Activated naive CD4-positive, alpha-beta T cell treated with anti-CD3 and anti-CD28 coated beads, Interleukin-2, amount 10 ng/mL, durations not matched to agents 7 days and 5 days (primary cell): ENCODE measurements around the gene COL4A5.
"Not testable (repeated sequence)": the region's sequence is repeated elsewhere in the genome, so short reads cannot be mapped to it uniquely, and the experiment has no call there.

Source experiments
- CTCF ChIA-PET: fragments of 350-600 bp; sonication (Branson Sonifier 250); formaldehyde crosslinking; loops from one replicate; lab custom pipeline; 2021; ENCODE audit warnings: antibody characterized with exemption; lab: Charles Lee
- DNase-seq: peaks from one replicate; pipeline ENCODE4 v3.0.0-alpha.2; 2020
- H3K27ac Mint-ChIP-seq: one replicate; pipeline ENCODE4 v1.8.0; 2021; ENCODE audit warnings: mild to moderate bottlenecking, moderate library complexity, mixed read lengths
- H3K27me3 Mint-ChIP-seq: one replicate; pipeline ENCODE4 v1.8.0; 2021; ENCODE audit warnings: mild to moderate bottlenecking, mixed read lengths
- H3K36me3 Mint-ChIP-seq: one replicate; pipeline ENCODE4 v1.8.0; 2021; ENCODE audit warnings: mixed read lengths
- H3K4me1 Mint-ChIP-seq: one replicate; pipeline ENCODE4 v1.8.0; 2021; ENCODE audit warnings: mixed read lengths
- H3K4me3 Mint-ChIP-seq: one replicate; pipeline ENCODE4 v1.8.0; 2021; ENCODE audit warnings: mild to moderate bottlenecking, moderate library complexity, mixed read lengths
- H3K9me3 Mint-ChIP-seq: one replicate; pipeline ENCODE4 v1.8.0; 2021; ENCODE audit warnings: mixed read lengths

The COL4A5 gene

DNA sequence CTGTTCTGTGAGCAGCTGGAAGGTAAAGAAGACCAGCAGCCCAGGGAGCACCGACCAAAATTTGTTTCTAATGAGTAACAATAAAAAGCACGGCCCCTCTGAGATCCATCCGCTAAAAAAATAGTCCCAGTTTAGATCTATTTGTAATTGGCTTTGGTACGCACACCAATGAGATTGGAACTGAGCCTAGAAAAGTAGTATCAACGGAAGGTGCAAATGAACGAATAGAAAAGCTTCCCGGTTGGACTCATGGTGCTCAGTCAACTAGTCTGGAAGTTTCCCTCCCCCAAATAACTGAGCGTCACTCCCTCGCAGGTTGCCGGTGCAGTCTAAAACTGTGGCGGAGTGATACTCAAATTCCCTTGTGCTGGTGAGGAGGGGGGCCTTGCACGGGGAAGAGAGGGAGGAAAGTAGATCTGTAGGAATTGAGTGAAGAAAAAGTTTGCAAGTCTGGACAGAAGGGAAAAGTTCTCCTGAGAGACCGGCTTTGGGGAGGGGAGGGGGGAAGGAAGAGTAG lies at the start of gene COL4A5:
Gene COL4A5 (plus strand): TSS at position 413 of the 517 bp plus-strand sequence. CDS start 288 bp downstream, outside the sequence.
- no peaks in the 10 kb centered on the region for H3K9me3 Mint-ChIP-seq
- peaks cover 31% of the 10 kb centered on the region for H3K27me3 Mint-ChIP-seq
- no peaks in the 10 kb centered on the region for H3K4me1 Mint-ChIP-seq
- H3K36me3 Mint-ChIP-seq: no peaks in the 10 kb centered on the region
- CTCF ChIA-PET: no interaction called here
- no peak within 1 kb of the TSS for H3K27ac Mint-ChIP-seq
- DNase-seq: no peak
- no peak within 1 kb of the TSS for H3K4me3 Mint-ChIP-seq

- H3K4me3 Mint-ChIP-seq, H3K9me3 Mint-ChIP-seq, H3K4me1 Mint-ChIP-seq, H3K36me3 Mint-ChIP-seq, H3K27ac Mint-ChIP-seq, CTCF ChIA-PET, H3K27me3 Mint-ChIP-seq, DNase-seq: not testable (repeated sequence)
Measured at GRCh38 chrX:108390976-108391717, 48.5 kb upstream of the COL4A5 start.

GRCh38 chrX:108396188-108396891 lies 43.3 kb upstream of the COL4A5 start:
- DNase-seq: no peak
- CTCF ChIA-PET: no interaction called here
- H3K27ac Mint-ChIP-seq: no peak overlapping the region
- no peaks in the 10 kb centered on the region for H3K27me3 Mint-ChIP-seq
- no peaks in the 10 kb centered on the region for H3K9me3 Mint-ChIP-seq
- no peaks in the 10 kb centered on the region for H3K36me3 Mint-ChIP-seq
- H3K4me1 Mint-ChIP-seq: no peaks in the 10 kb centered on the region
- no peak overlapping the region for H3K4me3 Mint-ChIP-seq

- Mint-ChIP-seq H3K27ac (no peak overlapping the region), H3K9me3 (no peaks in the 10 kb centered on the region), H3K27me3 (no peaks in the 10 kb centered on the region), H3K36me3 (no peaks in the 10 kb centered on the region), H3K4me3 (no peak overlapping the region), H3K4me1 (no peaks in the 10 kb centered on the region)
- DNase-seq: no peak
- CTCF ChIA-PET: no interaction called here
Measured at GRCh38 chrX:108396986-108397385, 42.7 kb upstream of the COL4A5 start.

DNA sequence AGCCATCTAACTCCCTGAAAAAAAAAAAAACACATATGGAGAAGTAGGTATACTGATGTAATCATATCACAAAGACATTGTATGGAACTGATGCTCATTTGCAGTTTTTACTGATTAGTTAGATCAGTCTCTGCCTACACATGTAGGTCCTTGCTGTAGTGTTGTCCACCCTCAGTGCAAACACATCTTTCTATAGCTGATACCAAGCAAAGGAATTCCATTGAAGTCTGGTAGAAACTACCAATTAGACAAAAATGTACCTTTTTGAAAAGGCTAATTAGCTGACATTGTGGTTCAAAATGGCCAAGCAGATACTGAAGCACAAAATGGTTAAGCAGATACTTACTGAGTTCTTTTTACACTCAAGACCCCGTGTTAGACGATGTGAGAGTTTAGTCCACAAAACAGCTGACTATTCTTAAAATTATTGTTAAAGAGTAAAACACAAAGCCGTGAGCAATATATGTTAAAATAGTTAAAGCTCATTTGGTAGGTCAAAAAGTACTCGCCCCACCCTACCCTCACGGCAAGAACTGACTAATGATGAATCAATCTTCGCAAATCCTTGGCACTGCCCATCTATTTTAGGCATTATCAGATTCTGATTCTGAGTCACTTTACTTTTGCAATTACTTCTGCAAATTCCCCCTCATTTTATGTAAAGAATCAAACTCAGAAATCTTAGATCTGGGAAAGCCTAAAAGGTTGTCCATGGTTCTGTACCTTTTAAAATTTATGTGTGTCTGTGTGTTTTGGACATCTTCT lies 41.8 kb upstream of the COL4A5 start:
- H3K9me3 Mint-ChIP-seq: no peaks in the 10 kb centered on the region
- CTCF ChIA-PET: no interaction called here
- H3K4me1 Mint-ChIP-seq: no peaks in the 10 kb centered on the region
- H3K27ac Mint-ChIP-seq: no peak overlapping the region
- no peaks in the 10 kb centered on the region for H3K27me3 Mint-ChIP-seq
- no peak for DNase-seq
- no peak overlapping the region for H3K4me3 Mint-ChIP-seq
- H3K36me3 Mint-ChIP-seq: no peaks in the 10 kb centered on the region

DNA sequence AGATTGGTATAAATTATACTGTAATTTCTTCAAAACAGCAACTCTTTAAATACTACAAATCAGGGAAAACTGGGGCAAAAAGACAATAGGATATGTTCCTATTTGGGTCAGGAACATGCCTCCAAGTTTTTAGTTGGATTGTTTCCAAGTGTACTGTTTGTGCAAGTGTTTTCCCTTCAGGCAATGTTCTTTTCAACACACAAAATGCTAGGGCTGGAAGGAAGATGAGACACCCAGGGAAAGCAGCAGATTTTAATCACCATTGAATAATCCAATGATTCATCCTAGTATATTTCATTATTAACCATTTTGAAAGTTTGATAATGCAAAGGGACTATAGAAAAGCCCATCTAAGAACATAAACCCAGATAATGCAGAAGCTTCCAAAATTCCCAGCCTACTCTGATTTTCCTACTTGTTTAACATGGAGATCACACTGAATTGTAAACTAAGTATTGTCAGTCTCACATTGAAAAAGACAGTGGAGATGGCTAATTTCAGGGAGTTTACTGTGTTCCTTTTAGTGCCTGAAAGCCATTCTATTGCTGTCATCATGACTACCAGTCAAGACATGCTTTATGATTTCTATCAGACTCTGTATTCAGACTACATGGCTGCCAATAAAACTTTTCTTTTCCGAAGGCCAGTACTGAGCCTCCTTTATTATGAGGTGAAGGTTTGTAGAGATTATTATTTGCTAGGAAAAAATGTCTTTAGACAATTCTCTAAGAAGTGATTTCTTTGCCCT lies 40.0 kb upstream of the COL4A5 start:
- no peaks in the 10 kb centered on the region for H3K36me3 Mint-ChIP-seq
- CTCF ChIA-PET: no interaction called here
- H3K4me3 Mint-ChIP-seq: no peak overlapping the region
- no peaks in the 10 kb centered on the region for H3K9me3 Mint-ChIP-seq
- no peaks in the 10 kb centered on the region for H3K27me3 Mint-ChIP-seq
- no peak for DNase-seq
- no peaks in the 10 kb centered on the region for H3K4me1 Mint-ChIP-seq
- H3K27ac Mint-ChIP-seq: no peak overlapping the region

DNA sequence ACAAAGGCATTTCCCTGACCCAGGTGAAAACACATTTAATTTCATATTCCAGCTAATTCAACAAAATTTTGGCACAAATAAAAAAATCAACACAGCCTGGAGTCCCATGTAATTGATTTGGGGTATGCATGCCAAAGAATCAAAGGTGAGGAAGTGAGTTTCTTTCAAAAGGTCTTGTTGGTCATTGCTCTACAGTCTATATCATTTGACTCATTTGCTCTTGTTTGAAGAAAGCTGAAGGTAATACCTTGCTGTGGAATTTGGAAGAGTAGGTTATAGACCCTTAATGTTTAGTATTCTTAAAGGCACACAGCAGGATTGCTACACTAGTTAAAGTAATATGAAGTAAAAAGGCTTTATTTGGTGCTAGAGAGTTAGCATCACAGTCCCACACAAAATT lies 26.9 kb upstream of the COL4A5 start:
- Mint-ChIP-seq H3K27me3 (no peaks in the 10 kb centered on the region), H3K4me3 (no peak overlapping the region), H3K36me3 (no peaks in the 10 kb centered on the region), H3K27ac (no peak overlapping the region), H3K4me1 (no peaks in the 10 kb centered on the region), H3K9me3 (no peaks in the 10 kb centered on the region)
- DNase-seq: no peak
- CTCF ChIA-PET: no interaction called here

GRCh38 chrX:108415146-108415545 lies 24.5 kb upstream of the COL4A5 start:
- CTCF ChIA-PET: no interaction called here
- H3K27ac Mint-ChIP-seq: no peak overlapping the region
- no peaks in the 10 kb centered on the region for H3K36me3 Mint-ChIP-seq
- no peak for DNase-seq
- H3K4me3 Mint-ChIP-seq: no peak overlapping the region
- H3K27me3 Mint-ChIP-seq: no peaks in the 10 kb centered on the region
- no peaks in the 10 kb centered on the region for H3K9me3 Mint-ChIP-seq
- no peaks in the 10 kb centered on the region for H3K4me1 Mint-ChIP-seq

DNA sequence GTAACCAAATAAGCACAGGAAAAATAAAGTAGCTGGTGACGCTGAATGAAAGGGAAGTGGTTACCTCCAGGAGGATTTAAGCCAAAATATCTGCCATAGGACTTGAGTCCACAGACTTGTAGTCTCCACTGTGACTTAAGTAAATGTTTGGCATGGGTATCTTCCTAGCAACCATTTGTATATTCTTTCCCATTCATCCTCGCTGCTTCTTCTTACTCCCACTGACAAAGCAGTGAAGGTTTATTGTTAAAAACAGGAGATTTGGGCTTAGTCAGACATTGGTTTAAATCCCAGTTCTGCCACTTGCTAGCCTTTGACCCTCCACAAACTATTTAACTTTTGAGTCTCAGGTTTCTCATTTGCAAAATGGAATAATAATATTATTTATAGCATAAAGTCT lies 23.7 kb upstream of the COL4A5 start:
- no peaks in the 10 kb centered on the region for H3K27me3 Mint-ChIP-seq
- H3K9me3 Mint-ChIP-seq: no peaks in the 10 kb centered on the region
- CTCF ChIA-PET: no interaction called here
- no peak overlapping the region for H3K27ac Mint-ChIP-seq
- no peaks in the 10 kb centered on the region for H3K4me1 Mint-ChIP-seq
- no peak for DNase-seq
- H3K36me3 Mint-ChIP-seq: no peaks in the 10 kb centered on the region
- no peak overlapping the region for H3K4me3 Mint-ChIP-seq

- no peaks in the 10 kb centered on the region for H3K9me3 Mint-ChIP-seq
- no peak for DNase-seq
- CTCF ChIA-PET: no interaction called here
- H3K4me3 Mint-ChIP-seq: no peak overlapping the region
- H3K36me3 Mint-ChIP-seq: no peaks in the 10 kb centered on the region
- H3K4me1 Mint-ChIP-seq: no peaks in the 10 kb centered on the region
- no peaks in the 10 kb centered on the region for H3K27me3 Mint-ChIP-seq
- H3K27ac Mint-ChIP-seq: no peak overlapping the region
Measured at GRCh38 chrX:108417257-108417656, 22.4 kb upstream of the COL4A5 start.

- Mint-ChIP-seq H3K27me3 (no peaks in the 10 kb centered on the region), H3K4me1 (no peaks in the 10 kb centered on the region), H3K36me3 (no peaks in the 10 kb centered on the region), H3K4me3 (no peak overlapping the region), H3K27ac (no peak overlapping the region), H3K9me3 (no peaks in the 10 kb centered on the region)
- CTCF ChIA-PET: no interaction called here
- DNase-seq: no peak
Measured at GRCh38 chrX:108419401-108419800, 20.2 kb upstream of the COL4A5 start.

- H3K27me3 Mint-ChIP-seq: no peaks in the 10 kb centered on the region
- no peak overlapping the region for H3K27ac Mint-ChIP-seq
- H3K4me1 Mint-ChIP-seq: no peaks in the 10 kb centered on the region
- H3K9me3 Mint-ChIP-seq: no peaks in the 10 kb centered on the region
- no peaks in the 10 kb centered on the region for H3K36me3 Mint-ChIP-seq
- CTCF ChIA-PET: no interaction called here
- H3K4me3 Mint-ChIP-seq: no peak overlapping the region
- no peak for DNase-seq
Measured at GRCh38 chrX:108420481-108420880, 19.2 kb upstream of the COL4A5 start.

DNA sequence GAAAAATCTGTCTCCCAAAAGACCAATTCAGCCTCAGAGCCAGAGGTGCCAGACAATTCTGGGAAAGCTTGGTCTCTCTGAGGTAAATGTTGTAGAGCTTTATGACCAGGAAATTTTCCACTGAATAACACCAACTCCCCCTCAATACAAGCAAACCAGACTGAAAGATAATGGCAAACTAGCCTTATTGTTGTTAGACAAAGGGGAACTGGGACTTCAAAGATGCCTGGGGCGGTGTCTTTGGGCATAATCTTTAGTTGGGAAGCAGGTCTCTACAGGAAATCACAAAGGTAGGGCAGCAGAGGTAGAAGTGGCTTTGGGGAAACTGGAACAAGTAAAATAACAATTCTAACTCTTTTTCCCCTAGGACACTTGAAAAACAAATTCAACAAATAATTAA lies 13.4 kb upstream of the COL4A5 start:
- Mint-ChIP-seq H3K9me3 (no peaks in the 10 kb centered on the region), H3K4me3 (no peak overlapping the region), H3K36me3 (no peaks in the 10 kb centered on the region), H3K27ac (no peak overlapping the region), H3K27me3 (no peaks in the 10 kb centered on the region), H3K4me1 (no peaks in the 10 kb centered on the region)
- CTCF ChIA-PET: no interaction called here
- DNase-seq: no peak

GRCh38 chrX:108435261-108435660 lies 4.4 kb upstream of the COL4A5 start:
- DNase-seq: no peak
- Mint-ChIP-seq H3K27ac (no peak overlapping the region), H3K4me3 (no peak overlapping the region), H3K36me3 (no peaks in the 10 kb centered on the region), H3K27me3 (peaks cover 27% of the 10 kb centered on the region), H3K4me1 (no peaks in the 10 kb centered on the region), H3K9me3 (no peaks in the 10 kb centered on the region)
- CTCF ChIA-PET: no interaction called here
